HG03521 (cell line): ENCODE measurements around the gene ING3.
A peak's percentile ranks its signal among the peaks of the same experiment; 100 is the strongest.

Experiments used
- ATAC-seq: cut with Tn5 transposase; IDR thresholded peaks from one replicate; pipeline ENCODE4 v1.9.1; 2021; ENCODE audit warnings: mild to moderate bottlenecking, moderate library complexity; ENCODE audit not compliant: unreplicated experiment

The ING3 gene

DNA sequence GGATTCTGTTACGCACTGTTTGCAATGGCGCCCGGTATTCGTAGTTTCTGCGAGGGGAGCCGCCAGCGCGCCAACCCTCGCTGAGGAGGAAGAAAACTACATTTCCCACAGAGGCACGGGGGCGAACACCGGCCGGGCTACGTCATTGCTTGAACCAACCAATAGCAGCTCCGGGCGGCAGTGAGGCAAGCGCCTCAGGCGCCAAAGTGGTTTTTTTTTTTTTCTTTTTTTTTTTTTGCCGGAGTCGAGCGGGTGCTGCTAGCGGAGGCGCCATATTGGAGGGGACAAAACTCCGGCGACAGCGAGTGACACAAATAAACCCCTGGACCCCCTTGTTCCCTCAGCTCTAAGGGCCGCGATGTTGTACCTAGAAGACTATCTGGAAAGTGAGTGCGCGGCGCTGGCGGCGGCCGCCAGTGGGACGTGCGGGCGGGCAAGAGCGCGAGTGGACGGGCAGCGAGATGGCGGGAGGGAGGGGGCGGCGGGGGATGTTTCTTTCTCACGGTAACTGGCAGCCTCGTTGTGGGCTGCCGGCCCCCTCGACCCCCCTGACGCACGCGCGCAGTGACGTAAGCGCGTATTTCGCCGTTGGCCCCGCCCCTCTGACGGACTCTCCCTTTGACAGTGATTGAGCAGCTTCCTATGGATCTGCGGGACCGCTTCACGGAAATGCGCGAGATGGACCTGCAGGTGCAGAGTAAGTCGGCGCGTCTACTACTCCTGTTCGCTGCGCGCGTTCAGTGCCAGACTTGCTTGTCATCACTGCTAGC lies at the start of gene ING3:
Gene ING3 (plus strand): TSS at position 239 of the 770 bp plus-strand sequence. CDS start 120 bp downstream, at position 359.
- ATAC-seq, result peak; percentile 97

DNA sequence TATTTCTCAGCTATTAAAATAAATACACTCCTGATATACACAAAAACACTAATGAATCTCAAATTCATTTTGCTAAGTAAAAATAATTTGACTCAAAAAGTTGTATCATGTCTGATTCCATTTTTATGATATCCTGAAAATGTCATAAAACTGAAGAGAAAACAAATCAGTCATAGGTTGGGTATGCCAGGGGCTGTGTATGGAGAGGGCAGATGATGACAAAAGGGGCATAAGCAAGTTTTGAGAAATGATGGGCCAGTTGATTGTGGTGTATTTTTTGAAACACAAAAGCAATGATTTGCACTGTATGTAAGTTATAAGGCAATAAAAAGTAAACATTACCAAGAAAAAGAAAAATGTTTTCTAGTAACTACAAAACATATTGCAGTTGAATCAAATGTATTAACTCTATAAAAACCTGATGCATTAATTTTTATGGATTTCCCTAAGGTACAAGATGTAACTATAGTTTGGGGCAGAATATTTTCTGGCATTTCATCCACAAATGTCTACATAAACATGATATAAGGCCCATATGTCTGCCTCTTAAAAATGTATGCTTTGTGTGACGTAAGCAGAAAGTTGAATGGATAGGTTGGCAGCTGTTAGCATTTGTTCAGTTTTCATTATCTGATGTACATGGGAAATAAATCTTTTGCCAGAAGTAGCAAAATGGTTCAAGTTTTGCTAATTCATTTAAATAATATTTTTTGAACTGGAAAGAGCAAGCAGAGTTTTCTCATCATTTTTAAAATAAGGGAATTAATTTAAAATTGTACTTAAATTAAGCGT lies 35.1 kb upstream of the ING3 start:
- ATAC-seq, result no peak

GRCh38 chr7:120916121-120916520 lies 34.5 kb upstream of the ING3 start:
- no peak for ATAC-seq

DNA sequence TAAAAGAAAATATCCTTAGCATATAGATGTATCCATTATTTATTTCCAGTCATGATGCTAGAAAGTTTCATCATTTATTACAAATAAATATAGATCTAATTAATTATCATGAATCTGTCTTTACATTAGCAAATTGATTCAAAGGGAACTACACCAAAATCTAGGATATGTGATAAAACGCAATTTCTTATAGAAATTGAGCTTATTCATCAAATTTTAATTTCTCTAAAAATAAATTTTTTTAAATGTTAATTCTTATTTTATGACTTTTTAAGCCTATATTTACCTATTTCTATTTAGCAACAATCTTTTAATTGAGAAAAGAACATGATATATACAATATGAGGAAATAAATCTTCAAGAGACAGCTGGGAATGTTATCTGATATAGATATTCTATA lies 34.0 kb upstream of the ING3 start:
- ATAC-seq, result no peak

GRCh38 chr7:120919466-120919865 lies 31.1 kb upstream of the ING3 start:
- ATAC-seq, result no peak

DNA sequence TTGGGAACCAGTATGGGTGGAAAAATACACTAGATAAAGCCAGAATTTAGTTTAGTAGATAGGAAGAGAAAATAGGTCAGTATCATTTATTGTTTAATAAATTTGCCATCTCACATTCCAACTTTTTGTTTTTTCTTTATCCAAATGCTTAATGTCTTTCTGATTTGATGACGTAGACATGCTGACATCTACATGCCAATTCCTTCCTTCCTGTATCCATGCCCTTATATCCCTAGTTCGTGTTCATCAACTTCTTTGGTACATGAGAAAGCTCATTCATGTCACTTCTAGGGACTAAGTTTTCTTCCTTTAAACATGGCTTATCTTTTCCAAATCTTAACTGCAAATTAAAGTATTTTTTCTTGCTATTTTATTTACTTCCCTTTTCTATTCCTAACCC lies 30.5 kb upstream of the ING3 start:
- no peak for ATAC-seq

DNA sequence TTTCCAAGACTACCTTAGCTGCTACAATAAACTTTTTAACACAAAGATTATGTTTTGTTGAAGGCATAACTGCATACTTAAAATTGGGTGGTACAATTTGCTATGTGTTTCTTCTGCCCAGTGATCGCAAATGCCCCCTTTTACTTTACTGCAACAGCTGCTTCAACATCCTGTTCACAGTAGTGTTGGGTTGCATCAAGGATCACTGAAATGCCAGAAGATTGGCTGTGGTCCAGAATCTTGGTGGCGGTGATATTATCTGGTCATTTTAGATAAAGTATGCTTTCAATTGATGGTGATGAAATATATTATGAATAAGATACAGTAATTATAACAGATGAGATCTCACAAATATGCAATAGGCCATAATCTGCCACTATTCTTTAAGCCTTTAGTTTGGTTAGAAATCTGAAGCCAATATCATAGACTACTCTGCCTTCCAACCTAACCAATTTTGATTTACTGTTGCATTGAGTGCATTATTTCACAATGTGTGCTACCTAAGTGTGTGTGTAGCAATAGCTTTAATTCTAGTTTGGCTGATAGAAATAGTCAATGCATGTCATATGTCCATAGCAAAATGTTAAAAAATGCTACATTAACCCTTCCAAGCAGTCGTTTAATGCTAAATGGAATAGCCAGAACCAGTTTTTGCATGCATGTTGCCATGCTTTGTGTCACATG lies 29.8 kb upstream of the ING3 start:
- ATAC-seq, result no peak

- no peak for ATAC-seq
Observed at GRCh38 chr7:120924837-120925236, 25.7 kb upstream of the ING3 start.

DNA sequence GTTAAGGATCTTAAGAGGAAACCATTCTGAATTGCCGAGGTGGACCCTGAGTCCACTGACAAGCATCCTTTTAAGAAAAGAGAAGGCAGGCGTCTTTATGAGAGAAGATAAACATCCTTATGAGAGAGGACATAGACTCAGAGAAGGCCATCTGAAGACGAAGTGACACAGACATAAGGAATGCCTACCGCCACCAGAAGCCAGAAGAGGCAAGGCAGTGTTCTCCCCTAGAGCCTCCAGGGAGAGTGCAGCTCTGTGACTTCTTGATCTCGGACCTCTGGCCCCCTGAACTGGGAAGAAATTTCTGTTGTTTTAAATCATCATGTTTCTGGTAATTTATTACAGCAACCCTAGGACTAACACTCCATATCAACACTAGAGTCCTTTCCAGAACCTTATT lies 25.2 kb upstream of the ING3 start:
- ATAC-seq, result no peak

DNA sequence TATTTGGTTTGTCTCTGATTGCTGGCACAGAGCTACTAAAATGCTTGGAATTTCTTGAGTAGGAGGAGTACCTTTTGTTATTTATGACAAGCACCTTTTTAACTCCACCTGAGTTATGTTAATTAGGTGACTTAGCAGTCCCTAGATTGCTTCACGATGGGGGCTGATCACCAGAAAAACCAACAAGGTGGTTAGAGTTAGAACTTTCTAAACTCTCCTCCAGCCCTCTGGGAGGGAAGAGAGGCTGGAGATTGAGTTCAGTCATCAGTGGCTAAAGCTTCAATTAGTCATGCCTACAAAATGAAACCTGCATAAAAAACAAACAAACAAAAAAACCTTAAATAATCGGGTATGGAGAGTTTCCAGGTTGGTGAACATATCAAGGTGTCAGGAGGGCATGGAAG lies 23.6 kb upstream of the ING3 start:
- no peak for ATAC-seq

DNA sequence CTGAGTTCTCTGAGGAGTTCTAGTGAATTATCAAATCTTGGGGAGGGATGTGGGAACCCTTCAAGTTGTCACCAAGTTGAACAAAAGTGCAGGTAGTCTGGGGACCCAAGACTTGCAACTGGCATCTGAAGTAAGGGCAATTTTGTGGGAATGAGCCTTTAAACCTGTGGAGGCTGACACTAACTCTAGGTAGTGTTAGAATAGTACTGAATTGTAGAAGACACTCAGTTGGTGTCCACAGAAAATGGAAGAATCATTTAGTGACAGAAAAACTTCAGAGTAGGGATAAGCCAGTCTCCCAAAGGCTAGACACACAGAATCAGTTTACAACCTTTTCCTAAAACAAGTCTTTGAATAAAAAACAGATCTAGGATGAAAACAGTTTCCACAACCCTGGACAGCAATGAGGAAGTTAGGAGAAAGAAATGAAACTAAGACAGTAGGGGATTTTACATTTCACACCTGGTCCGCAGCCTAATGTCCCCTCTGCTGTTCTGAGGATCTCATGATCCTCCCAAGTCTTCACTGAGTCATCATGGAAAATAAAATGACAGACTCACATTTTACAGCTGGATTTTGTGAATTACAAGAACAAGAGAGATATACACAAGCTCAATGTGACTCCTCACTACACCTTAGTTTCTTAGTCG lies 23.0 kb upstream of the ING3 start:
- ATAC-seq, result no peak

DNA sequence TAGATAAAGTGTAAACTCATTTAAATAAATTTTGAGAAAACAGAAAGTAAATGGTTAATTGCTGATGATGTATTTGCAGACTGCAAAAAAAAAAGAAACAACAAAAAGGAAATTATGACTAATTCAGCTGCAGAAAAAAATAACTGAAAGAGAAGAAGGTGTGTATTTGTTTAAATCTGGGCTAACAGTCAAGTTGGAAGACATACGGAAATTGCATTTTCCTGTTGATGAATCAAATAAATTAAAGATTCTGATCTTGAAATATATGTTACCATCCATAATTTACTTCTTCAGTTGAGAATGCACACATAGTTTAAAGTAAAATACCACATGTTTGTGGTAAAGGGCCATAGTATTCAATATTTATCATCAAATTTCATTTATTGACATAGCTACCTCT lies 19.3 kb upstream of the ING3 start:
- ATAC-seq, result no peak

- no peak for ATAC-seq
Observed at GRCh38 chr7:120933475-120933874, 17.1 kb upstream of the ING3 start.

DNA sequence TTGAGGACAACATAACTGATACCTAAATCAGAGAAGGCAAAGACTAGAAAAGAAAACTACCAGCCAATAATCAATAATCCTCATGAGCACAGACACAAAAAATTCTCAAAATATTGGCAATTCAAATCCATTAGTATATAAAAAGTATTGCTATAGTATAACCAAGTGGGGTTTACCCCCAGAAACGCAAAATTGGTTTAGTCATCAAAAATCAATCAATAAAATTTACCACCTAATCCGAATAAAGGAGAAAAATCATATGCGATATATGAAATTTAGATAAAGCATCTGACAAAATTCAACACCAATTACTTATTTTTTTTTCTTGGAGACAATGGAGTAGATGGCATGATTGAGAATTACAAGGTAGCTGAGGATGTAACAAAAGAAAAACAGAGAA lies 11.2 kb upstream of the ING3 start:
- no peak for ATAC-seq

DNA sequence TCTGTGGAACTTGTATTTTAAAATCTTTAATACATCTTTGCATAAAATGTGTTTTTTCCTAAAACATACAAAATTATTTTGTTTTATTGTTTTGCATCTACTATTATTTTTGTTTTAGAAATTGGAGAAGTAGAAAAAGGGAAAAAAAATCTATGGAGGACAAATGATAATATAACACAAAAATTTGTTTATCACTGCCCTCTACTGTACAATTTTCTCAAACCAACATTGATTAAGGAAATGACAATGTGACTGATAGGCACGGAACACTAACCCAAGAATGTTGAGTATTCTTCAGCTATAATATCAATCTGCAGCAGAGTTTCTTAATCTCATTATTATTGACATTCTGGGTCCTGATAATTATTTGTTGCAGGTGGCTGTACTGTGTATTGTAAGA lies 9.5 kb upstream of the ING3 start:
- no peak for ATAC-seq

- no peak for ATAC-seq
Observed at GRCh38 chr7:120941856-120942255, 8.7 kb upstream of the ING3 start.

- no peak for ATAC-seq
Observed at GRCh38 chr7:120942861-120943260, 7.7 kb upstream of the ING3 start.

DNA sequence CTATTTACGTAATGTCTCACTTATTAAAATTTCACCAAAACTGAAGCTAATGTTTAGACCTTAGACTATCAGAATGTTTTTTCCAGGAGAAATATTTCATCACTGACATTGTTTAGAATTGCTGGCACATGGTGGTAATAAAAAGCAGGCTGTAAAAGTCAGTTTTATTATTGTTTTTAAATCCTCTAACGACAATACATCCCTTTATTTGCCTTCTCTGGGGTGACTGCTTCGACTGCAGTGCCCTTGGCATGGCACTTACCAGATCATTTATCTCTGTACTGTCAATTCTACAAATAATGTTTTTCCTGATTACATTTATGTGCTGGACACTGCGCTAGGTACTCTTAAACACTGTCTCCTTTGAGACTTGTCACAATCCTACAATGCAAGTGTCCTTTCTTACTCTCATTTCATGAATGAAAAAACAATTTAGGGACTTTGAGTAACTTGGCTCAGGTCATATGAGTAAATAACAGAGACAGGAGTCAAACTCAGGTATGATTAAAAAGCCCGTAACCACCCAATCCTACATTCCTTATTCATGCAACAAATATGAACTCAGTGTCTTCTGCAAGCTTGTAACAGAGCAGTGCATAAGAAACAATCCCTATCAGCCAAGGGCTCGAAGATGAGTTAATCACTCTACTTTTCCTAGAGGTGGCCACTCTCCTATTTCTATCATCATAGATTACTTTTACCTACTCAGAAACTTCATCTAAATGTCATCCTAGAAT lies 5.6 kb upstream of the ING3 start:
- ATAC-seq, result no peak

- no peak for ATAC-seq
Observed at GRCh38 chr7:120947980-120948379, 2.6 kb upstream of the ING3 start.

DNA sequence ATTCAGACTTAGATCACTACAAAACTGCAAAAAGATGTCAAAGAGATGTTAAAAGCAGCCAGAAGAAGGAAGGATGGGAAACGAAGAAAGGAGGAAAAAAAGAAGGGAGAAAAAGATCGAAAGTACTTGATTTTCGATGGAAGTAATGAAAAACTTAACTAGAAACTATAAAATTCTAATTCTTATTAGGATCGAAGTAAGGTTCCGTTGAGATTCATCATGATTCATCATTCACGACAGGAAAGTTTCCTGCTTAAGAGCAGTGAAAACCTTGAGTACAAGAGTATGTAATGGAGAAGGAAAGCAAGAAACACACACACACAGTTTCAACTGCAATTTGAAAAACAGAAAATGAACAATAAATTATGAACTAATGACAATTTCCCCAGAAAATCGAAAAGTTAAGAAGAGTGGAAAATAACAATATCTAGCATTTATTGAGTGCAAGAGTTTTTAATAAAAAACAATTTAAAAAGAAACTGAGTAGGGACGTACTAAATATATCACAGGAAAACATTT lies 1.1 kb upstream of the ING3 start:
- no peak for ATAC-seq
